ENCODE data around the gene TAF11. TPM values are rescaled to one million over a fixed set of nuclear protein-coding genes. Genes with fewer than 3 reads are reported as not detected.
"Not testable (repeated sequence)": the region's sequence is repeated elsewhere in the genome, so short reads cannot be mapped to it uniquely, and the experiment has no call there.

Gene TAF11
- total and polyA plus RNA-seq, 7 donors, result 17.4 to 71.8 (median 25.8) TPM

- Histone ChIP-seq H3K4me3 (peak overlapping the region; percentile 79), H3K4me1 (peaks cover 15% of the 10 kb centered on the region), H3K27ac (peak overlapping the region; percentile 92), H3K36me3 (ENCODE audit: insufficient read depth in 1 of 2, low read depth in 1 of 2) (peaks cover 0 to 20% of the 10 kb centered on the region in 2 donors), H3K27me3 (ENCODE audit: insufficient read depth in 3 of 3, low read length in 2 of 3) (no peaks in the 10 kb centered on the region), H3K9me3 (no peaks in the 10 kb centered on the region)
- intact Hi-C loops (cut with DNase I), result loop anchor here (1.0 to 10.0 kb wide), 3 partner anchors 96 to 131 kb away; partner anchors contain the start of genes BLTP3A (in 1 of the 2) and SNRPC (in 1 of the 2)
- TF ChIP-seq CTCF (IDR thresholded peaks at IDR 0.05), result no peak
- DNase-seq (no peak), ATAC-seq (no peak)
- WGBS, 3 donors, result 0% methylated on average over 5 of the region's 5 CpGs
Measured at GRCh38 chr6:34888514-34888856, 643 bp upstream of the TAF11 start.

GRCh38 chr6:34885837-34886236 lies 2.0 kb downstream of the TAF11 start:
- H3K9me3 ChIP-seq; H3K4me3 ChIP-seq; DNase-seq; H3K27ac ChIP-seq; ATAC-seq; H3K27me3 ChIP-seq (ENCODE audit: insufficient read depth in 3 of 3, low read length in 2 of 3): not testable (repeated sequence)
- intact Hi-C loops (cut with DNase I), result loop anchor here in 1 of 2 donors (10.0 kb wide), 1 partner anchor 121 kb away; no protein-coding TSS in a partner anchor
- H3K36me3 ChIP-seq (ENCODE audit: insufficient read depth in 1 of 2, low read depth in 1 of 2), result peaks cover 0 to 45% of the 10 kb centered on the region in 2 donors
- H3K4me1 ChIP-seq, result peaks cover 15% of the 10 kb centered on the region
- WGBS, 3 donors, result 92 to 93% (median 92%) methylated on average over 15 of the region's 15 CpGs

GRCh38 chr6:34884996-34885395 lies 2.8 kb downstream of the TAF11 start:
- H3K27ac ChIP-seq, result no peak overlapping the region
- 85 to 95% (median 94%) methylated on average over 2 of the region's 2 CpGs for WGBS, 3 donors
- DNase-seq, result no peak
- H3K4me3 ChIP-seq, result no peak overlapping the region
- peaks cover 0 to 53% of the 10 kb centered on the region in 2 donors for H3K36me3 ChIP-seq (ENCODE audit: insufficient read depth in 1 of 2, low read depth in 1 of 2)
- H3K9me3 ChIP-seq, result no peaks in the 10 kb centered on the region
- TF ChIP-seq CTCF (IDR thresholded peaks at IDR 0.05), result no peak
- ATAC-seq, result no peak
- no peaks in the 10 kb centered on the region for H3K27me3 ChIP-seq (ENCODE audit: insufficient read depth in 3 of 3, low read length in 2 of 3)
- intact Hi-C loops (cut with DNase I), result loop anchor here in 1 of 2 donors (10.0 kb wide), 1 partner anchor 120 kb away; no protein-coding TSS in a partner anchor
- H3K4me1 ChIP-seq, result peaks cover 9% of the 10 kb centered on the region

GRCh38 chr6:34884073-34884472 lies 3.8 kb downstream of the TAF11 start:
- not testable (repeated sequence) for H3K27me3 ChIP-seq (ENCODE audit: insufficient read depth in 3 of 3, low read length in 2 of 3); ATAC-seq; DNase-seq; H3K27ac ChIP-seq; H3K9me3 ChIP-seq; H3K4me3 ChIP-seq; H3K4me1 ChIP-seq
- peaks cover 0 to 62% of the 10 kb centered on the region in 2 donors for H3K36me3 ChIP-seq (ENCODE audit: insufficient read depth in 1 of 2, low read depth in 1 of 2)
- intact Hi-C loops (cut with DNase I), result loop anchor here in 1 of 2 donors (10.0 kb wide), 1 partner anchor 119 kb away; no protein-coding TSS in a partner anchor
- WGBS, 3 donors, result 98 to 100% (median 100%) methylated on average over 1 of the region's 1 CpG

GRCh38 chr6:34877869-34878485 lies 9.9 kb downstream of the TAF11 start:
- WGBS, 3 donors, result 89 to 93% (median 93%) methylated on average over 5 of the region's 5 CpGs
- ATAC-seq, result no peak

More at GRCh38 chr6:34877869-34878485, 9.9 kb downstream of the TAF11 start:
- Histone ChIP-seq H3K4me3 (no peak overlapping the region), H3K9me3 (no peaks in the 10 kb centered on the region), H3K27ac (no peak overlapping the region), H3K4me1 (no peaks in the 10 kb centered on the region), H3K27me3 (ENCODE audit: insufficient read depth in 3 of 3, low read length in 2 of 3) (no peaks in the 10 kb centered on the region), H3K36me3 (ENCODE audit: insufficient read depth in 1 of 2, low read depth in 1 of 2) (peaks cover 9 to 98% of the 10 kb centered on the region in 2 donors)
- intact Hi-C loops (cut with DNase I), result no loop called here
- DNase-seq, result no peak
- TF ChIP-seq CTCF (IDR thresholded peaks at IDR 0.05), result no peak
